Measurements from ENCODE around the gene NME7.
"Not testable (repeated sequence)": the region's sequence is repeated elsewhere in the genome, so short reads cannot be mapped to it uniquely, and the experiment has no call there.

The NME7 gene

GRCh38 chr1:169289016-169289415, 78.6 kb downstream of the NME7 start:
- no peak for DNase-seq (ENCODE audit: low read depth)
- TF ChIP-seq CTCF (IDR thresholded peaks at IDR 0.05; ENCODE audit: control insufficient read depth, insufficient read depth, low read depth, low read length, missing control alignments): no peak

GRCh38 chr1:169288011-169288414, 79.6 kb downstream of the NME7 start:
- TF ChIP-seq CTCF (IDR thresholded peaks at IDR 0.05; ENCODE audit: control insufficient read depth, insufficient read depth, low read depth, low read length, missing control alignments): peak; percentile 4
- peak; percentile 21 for DNase-seq (ENCODE audit: low read depth)
- H3K4me3 ChIP-seq (ENCODE audit: control insufficient read depth, low read depth, low read length): no peak overlapping the region

More at GRCh38 chr1:169289016-169289415, 78.6 kb downstream of the NME7 start:
- H3K4me3 ChIP-seq (ENCODE audit: control insufficient read depth, low read depth, low read length): no peak overlapping the region

- no peak for TF ChIP-seq CTCF (IDR thresholded peaks at IDR 0.05; ENCODE audit: control insufficient read depth, insufficient read depth, low read depth, low read length, missing control alignments)
- DNase-seq (ENCODE audit: low read depth): no peak
- H3K4me3 ChIP-seq (ENCODE audit: control insufficient read depth, low read depth, low read length): no peak overlapping the region
Observed at GRCh38 chr1:169287280-169287679, 80.3 kb downstream of the NME7 start.

- not testable (repeated sequence) for DNase-seq (ENCODE audit: low read depth); H3K4me3 ChIP-seq (ENCODE audit: control insufficient read depth, low read depth, low read length)
Observed at GRCh38 chr1:169281562-169281961, 86.0 kb downstream of the NME7 start.

GRCh38 chr1:169271098-169271497, 96.5 kb downstream of the NME7 start:
- no peak overlapping the region for H3K4me3 ChIP-seq (ENCODE audit: control insufficient read depth, low read depth, low read length)
- no peak for TF ChIP-seq CTCF (IDR thresholded peaks at IDR 0.05; ENCODE audit: control insufficient read depth, insufficient read depth, low read depth, low read length, missing control alignments)
- no peak for DNase-seq (ENCODE audit: low read depth)

GRCh38 chr1:169266133-169266532, 101.5 kb downstream of the NME7 start:
- no peak for DNase-seq (ENCODE audit: low read depth)
- no peak for TF ChIP-seq CTCF (IDR thresholded peaks at IDR 0.05; ENCODE audit: control insufficient read depth, insufficient read depth, low read depth, low read length, missing control alignments)
- no peak overlapping the region for H3K4me3 ChIP-seq (ENCODE audit: control insufficient read depth, low read depth, low read length)

GRCh38 chr1:169263059-169263458, 104.5 kb downstream of the NME7 start:
- no peak for DNase-seq (ENCODE audit: low read depth)
- H3K4me3 ChIP-seq (ENCODE audit: control insufficient read depth, low read depth, low read length): no peak overlapping the region
- TF ChIP-seq CTCF (IDR thresholded peaks at IDR 0.05; ENCODE audit: control insufficient read depth, insufficient read depth, low read depth, low read length, missing control alignments): no peak

Measured in AG09309 (cell line).